K562 (cell line): ENCODE data around the gene SNIP1. TPM values are rescaled to one million over a fixed set of nuclear protein-coding genes. Genes with fewer than 3 reads are reported as not detected.

ENCODE experiments used
- ADNP ChIP-seq: fragments of 200-800 bp; sonication (Bioruptor generic); IDR thresholded peaks from 2 replicates; pipeline ENCODE4 v1.6.1; 2016; ENCODE audit warnings: missing genetic modification characterization, missing compliant biosample characterization
- CEBPB ChIP-seq: fragments of 450-650 bp; IDR thresholded peaks from 2 replicates; pipeline ENCODE4 v1.6.1; 2016; ENCODE audit warnings: missing genetic modification characterization, missing compliant biosample characterization
- CHAMP1 ChIP-seq: fragments of 450-650 bp; IDR thresholded peaks from 2 replicates; pipeline ENCODE4 v1.6.1; 2016; ENCODE audit warnings: mild to moderate bottlenecking
- EP300 ChIP-seq: IDR thresholded peaks from 2 replicates; pipeline ENCODE4 v1.6.1; 2012; ENCODE audit warnings: low read length, improper control_type of control experiment
- ESRRA ChIP-seq: fragments of 450-650 bp; IDR thresholded peaks from 2 replicates; pipeline ENCODE4 v1.6.1; 2014; ENCODE audit warnings: low read depth, mild to moderate bottlenecking, moderate library complexity, borderline replicate concordance
- ETV1 ChIP-seq: fragments of 450-650 bp; conservative IDR thresholded peaks from 2 replicates; pipeline ENCODE4 v1.6.1; 2016; ENCODE audit warnings: missing genetic modification characterization, control low read depth, low read depth, missing compliant biosample characterization
- FOXM1 ChIP-seq, 2 experiments: fragments of 450-650 bp in 1 of 2; sonication (generic) in 1 of 2; formaldehyde crosslinking in 1 of 2; IDR thresholded peaks; 2 replicates each; pipeline versions ENCODE4 v1.6.1 to v1.9.0; 2017 to 2022; ENCODE audit warnings: low read depth in 2 of 2, mild to moderate bottlenecking in 2 of 2, missing genetic modification reagents in 1 of 2, moderate library complexity in 1 of 2
- HDAC1 ChIP-seq, 2 experiments: fragments of 450-650 bp; IDR thresholded peaks; 2 replicates each; pipeline ENCODE4 v1.6.1; 2016 to 2017; ENCODE audit warnings: inconsistent platforms in 1 of 2, mild to moderate bottlenecking in 1 of 2, moderate library complexity in 1 of 2
- HEY1 ChIP-seq: fragments of 250-450 bp; sonication (Bioruptor Pico); IDR thresholded peaks from 2 replicates; pipeline ENCODE4 v1.5.0; 2020; ENCODE audit warnings: mild to moderate bottlenecking, moderate library complexity, borderline replicate concordance
- HNRNPL ChIP-seq: fragments of 200-400 bp; formaldehyde crosslinking; IDR thresholded peaks from 2 replicates; pipeline ENCODE4 v1.6.1; 2017; ENCODE audit warnings: low read depth, mild to moderate bottlenecking, low read length
- HSF4 ChIP-seq: fragments of 250-450 bp; sonication (Bioruptor Pico); IDR thresholded peaks from 2 replicates; pipeline ENCODE4 v2.1.2; 2022; ENCODE audit warnings: mild to moderate bottlenecking, moderate library complexity, borderline replicate concordance
- NONO ChIP-seq, 2 experiments: fragments of 200-400 bp in 1 of 2; fragments of 450-650 bp in 1 of 2; formaldehyde crosslinking in 1 of 2; IDR thresholded peaks; 2 replicates each; pipeline ENCODE4 v1.6.1; 2017; ENCODE audit warnings: low read depth in 2 of 2, mild to moderate bottlenecking in 2 of 2, moderate library complexity in 2 of 2, low read length in 1 of 2
- PHF21A ChIP-seq: fragments of 450-650 bp; IDR thresholded peaks from 2 replicates; pipeline ENCODE4 v1.6.1; 2017; ENCODE audit warnings: low read depth, borderline replicate concordance
- RBFOX2 ChIP-seq: fragments of 200-400 bp; formaldehyde crosslinking; IDR thresholded peaks from 2 replicates; pipeline ENCODE4 v1.6.1; 2017; ENCODE audit warnings: low read depth, mild to moderate bottlenecking, low read length, moderate library complexity
- RBM14 ChIP-seq: fragments of 200-400 bp; formaldehyde crosslinking; IDR thresholded peaks from 2 replicates; pipeline ENCODE4 v1.6.1; 2018; ENCODE audit warnings: low read depth, mild to moderate bottlenecking, low read length, moderate library complexity, borderline replicate concordance; ENCODE audit not compliant: insufficient read depth
- RBM34 ChIP-seq: fragments of 200-400 bp; formaldehyde crosslinking; IDR thresholded peaks from 2 replicates; pipeline ENCODE4 v1.6.1; 2018; ENCODE audit warnings: low read length, borderline replicate concordance; ENCODE audit not compliant: insufficient read depth
- RUNX1 ChIP-seq: sonication (generic); IDR thresholded peaks from 2 replicates; pipeline ENCODE4 v1.6.1; 2016; ENCODE audit warnings: antibody characterized with exemption, low read depth
- SMC3 ChIP-seq: conservative IDR thresholded peaks from 2 replicates; pipeline ENCODE4 v1.6.1; 2011; ENCODE audit warnings: low read depth, low read length, improper control_type of control experiment; ENCODE audit not compliant: insufficient read depth
- TAF7 ChIP-seq: fragments of 450-650 bp; IDR thresholded peaks from 2 replicates; pipeline ENCODE4 v1.6.1; 2016; ENCODE audit warnings: missing genetic modification characterization, missing compliant biosample characterization
- ZNF511 ChIP-seq: sonication (generic); formaldehyde crosslinking; IDR thresholded peaks from 2 replicates; pipeline ENCODE4 v1.8.0; 2022; ENCODE audit warnings: mild to moderate bottlenecking, missing genetic modification reagents
- polyA plus RNA-seq, 8 experiments: library from polyadenylated mRNA; depleted of rRNA in 4 of 8; stranded (reverse) in 5 of 8; unstranded in 3 of 8; fragments of >200 nt; fragmentation: Nextera tagmentation in 2 of 8; fragmentation: Illumina TruSeq in 1 of 8; extraction: Ambion mirVana in 2 of 8; extraction: Trizol in 1 of 8; gene quantifications; 2 replicates each; pipeline versions ENCODE4 v1.2.1 to v1.2.3, GENCODE V29; 2011 to 2014; ENCODE audit warnings: inconsistent platforms in 1 of 8, missing spikeins in 1 of 8
- total RNA-seq, 7 experiments: library from RNA; depleted of rRNA in 6 of 7; stranded (reverse); fragments of >200 nt in 6 of 7; fragmentation: Illumina TruSeq in 2 of 7; extraction: Trizol in 2 of 7; gene quantifications; 2 replicates each; pipeline versions ENCODE4 v1.2.1 to v1.2.3, GENCODE V29; 2011 to 2021; ENCODE audit warnings: low replicate concordance in 1 of 7
- TF ChIP-seq, protein P1 (sequence below): sonication (generic); formaldehyde crosslinking; IDR thresholded peaks from 2 replicates; pipeline ENCODE4 v1.8.0; 2023; ENCODE audit warnings: mild to moderate bottlenecking, missing genetic modification reagents

The SNIP1 gene
- total and polyA plus RNA-seq, 9 of the 15 experiments (the other 6 are each of a cell fraction or from before 2014, with no cell fraction given), result 2.9 to 25.9 (median 14.6) TPM

GRCh38 chr1:37514350-37515184 lies 39.5 kb downstream of the SNIP1 start, which contains the start of gene MEAF6 (continued):
- TF ChIP-seq CHAMP1, result no peak
- no peak for TF ChIP-seq HDAC1 (IDR thresholded peaks at IDR 0.05)
- TF ChIP-seq ETV1 (tag), result peak; percentile 80
- TF ChIP-seq SMC3, result peak; percentile 36; the same call in 1 of the 2 replicates
- TF ChIP-seq HNRNPL, result no peak
- TF ChIP-seq HEY1 (CRISPR knock-in tag), result no peak
- TF ChIP-seq, protein P1, sequence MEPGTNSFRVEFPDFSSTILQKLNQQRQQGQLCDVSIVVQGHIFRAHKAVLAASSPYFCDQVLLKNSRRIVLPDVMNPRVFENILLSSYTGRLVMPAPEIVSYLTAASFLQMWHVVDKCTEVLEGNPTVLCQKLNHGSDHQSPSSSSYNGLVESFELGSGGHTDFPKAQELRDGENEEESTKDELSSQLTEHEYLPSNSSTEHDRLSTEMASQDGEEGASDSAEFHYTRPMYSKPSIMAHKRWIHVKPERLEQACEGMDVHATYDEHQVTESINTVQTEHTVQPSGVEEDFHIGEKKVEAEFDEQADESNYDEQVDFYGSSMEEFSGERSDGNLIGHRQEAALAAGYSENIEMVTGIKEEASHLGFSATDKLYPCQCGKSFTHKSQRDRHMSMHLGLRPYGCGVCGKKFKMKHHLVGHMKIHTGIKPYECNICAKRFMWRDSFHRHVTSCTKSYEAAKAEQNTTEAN (CRISPR knock-in tag), result no peak
- TF ChIP-seq ZNF511 (CRISPR knock-in tag), result peak; percentile 23; the same call in 1 of the 2 replicates
- TF ChIP-seq RBM34, result no peak
- TF ChIP-seq RBFOX2, result peak; percentile 99
- TF ChIP-seq NONO (IDR thresholded peaks at IDR 0.05; ENCODE audit: low read depth in 2 of 2, low read length in 1 of 2), result peak; percentile 71 to 94
- no peak for TF ChIP-seq ADNP (tag)
- no peak for TF ChIP-seq RBM14
- no peak for TF ChIP-seq HSF4 (CRISPR knock-in tag)
- no peak for TF ChIP-seq FOXM1 (IDR thresholded peaks at IDR 0.05; ENCODE audit: low read depth)
- peak; percentile 77; the same call in 1 of the 2 replicates for TF ChIP-seq FOXM1 (CRISPR knock-in tag; IDR thresholded peaks at IDR 0.05; ENCODE audit: low read depth)
- no peak for TF ChIP-seq PHF21A
- TF ChIP-seq EP300, result no peak; the same call in 1 of the 2 replicates
- TF ChIP-seq RUNX1, result no peak
- peak; percentile 77; the same call in 1 of the 2 replicates for TF ChIP-seq ESRRA
- TF ChIP-seq CEBPB, result no peak
- no peak; the same call in 1 of the 2 replicates for TF ChIP-seq TAF7 (tag)
